GM18507 (cell line): ENCODE results near the gene RAB39B.

ENCODE experiments used
- DNase-seq: peaks from one replicate; pipeline ENCODE4 v3.0.0; 2011; ENCODE audit warnings: low read depth; ENCODE audit not compliant: insufficient read length; ENCODE audit errors: extremely low spot score
- FAIRE-seq: peaks from 2 replicates; lab custom pipeline; 2011; peaks lifted over from hg19 to GRCh38; lab: Jason Lieb, UNC

The RAB39B gene

GRCh38 chrX:155216940-155217440 is 47.3 kb downstream of the RAB39B start:
- FAIRE-seq (no peak), DNase-seq (no peak)

GRCh38 chrX:155216179-155216939 is 47.9 kb downstream of the RAB39B start, which contains the start of gene VBP1:
VBP1 (plus strand) TSS chrX:155216460; CDS start chrX:155216483, 23 bp downstream.
- FAIRE-seq, result peak; percentile 99

DNA sequence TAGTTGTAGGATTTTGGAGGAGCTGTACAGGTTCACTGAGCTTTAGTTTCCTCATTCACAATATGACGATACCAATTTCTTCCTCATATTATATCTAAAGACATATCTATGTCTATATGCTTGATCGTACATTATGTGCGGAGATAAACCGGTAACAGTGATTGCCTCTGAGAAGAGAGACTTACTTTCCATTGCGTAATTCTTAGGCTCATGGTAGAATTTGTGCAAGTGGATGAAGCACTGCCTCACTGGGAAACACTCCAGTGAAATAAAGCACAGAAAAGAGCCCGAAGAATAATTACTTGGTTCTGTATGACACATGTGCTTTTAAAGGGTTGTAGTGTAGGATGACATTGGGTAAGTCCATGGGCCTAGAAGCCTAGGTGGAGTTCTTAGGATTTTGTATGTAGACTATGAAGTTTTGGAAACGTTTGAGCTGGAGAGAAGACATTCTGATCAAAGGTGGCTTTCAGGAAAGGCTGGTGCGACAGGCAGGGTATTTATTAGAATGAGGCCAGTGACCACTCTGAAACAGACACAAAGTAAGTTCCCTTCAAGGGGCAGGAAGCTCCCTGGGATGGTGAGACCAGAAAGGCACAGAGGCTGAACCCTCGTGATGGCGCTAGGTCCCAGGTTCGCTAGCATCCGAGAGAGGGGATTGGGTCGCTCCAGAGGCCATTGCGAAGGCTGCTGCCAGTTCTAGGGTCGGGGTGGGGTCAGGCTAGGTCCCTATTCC is 48.7 kb downstream of the RAB39B start:
- DNase-seq, result no peak
- no peak for FAIRE-seq

More at GRCh38 chrX:155216179-155216939, 47.9 kb downstream of the RAB39B start, which contains the start of gene VBP1:
- DNase-seq, result peak; percentile 65

DNA sequence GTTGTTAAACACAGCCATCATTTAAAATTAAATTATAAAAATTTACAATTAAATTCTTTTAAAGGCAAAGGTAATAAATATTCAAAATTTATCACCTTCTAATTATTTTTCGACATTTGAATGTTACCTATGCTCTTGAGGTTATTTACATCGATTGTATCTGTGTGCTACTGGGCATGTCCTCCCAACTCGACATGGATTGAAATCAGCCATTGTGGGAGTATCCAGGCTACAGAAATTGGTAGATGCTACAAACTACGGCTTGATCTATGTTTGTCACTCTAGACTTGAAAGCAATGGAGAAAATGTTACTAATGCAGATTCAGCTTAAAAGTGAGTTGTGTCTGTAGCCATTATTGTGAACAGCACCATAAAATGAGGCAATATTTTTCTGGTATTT is 50.6 kb downstream of the RAB39B start:
- no peak for FAIRE-seq
- DNase-seq, result no peak

- DNase-seq, result no peak
- FAIRE-seq, result no peak
Measured at GRCh38 chrX:155211208-155211607, 53.1 kb downstream of the RAB39B start.
